HepG2 (cell line): Measurements from ENCODE around the gene HMCN2. TPM values are rescaled to one million over a fixed set of nuclear protein-coding genes. Genes with fewer than 3 reads are reported as not detected.

Experiments used
- CENPT ChIP-seq: sonication (generic); formaldehyde crosslinking; IDR thresholded peaks from 2 replicates; pipeline ENCODE4 v1.8.0; 2022; ENCODE audit warnings: low read depth, mild to moderate bottlenecking, moderate library complexity, missing genetic modification reagents
- HOXA9 ChIP-seq: sonication (generic); formaldehyde crosslinking; IDR thresholded peaks from 2 replicates; pipeline ENCODE4 v1.8.1; 2022; ENCODE audit warnings: missing genetic modification reagents, mild to moderate bottlenecking, moderate library complexity, borderline replicate concordance
- RXRA ChIP-seq: sonication (generic); formaldehyde crosslinking; IDR thresholded peaks from 2 replicates; pipeline ENCODE4 v1.5.1; 2020; ENCODE audit warnings: missing genetic modification reagents
- SAP130 ChIP-seq: IDR thresholded peaks from 2 replicates; pipeline ENCODE4 v1.6.1; 2016; ENCODE audit warnings: low read depth
- SIN3A ChIP-seq: IDR thresholded peaks from 2 replicates; pipeline ENCODE4 v1.6.1; 2011; ENCODE audit warnings: low read depth, mild to moderate bottlenecking, control low read depth, low read length, borderline replicate concordance
- SPEN ChIP-seq: sonication (generic); formaldehyde crosslinking; IDR thresholded peaks from 2 replicates; pipeline ENCODE4 v1.5.1; 2020; ENCODE audit warnings: low read depth, mild to moderate bottlenecking, missing genetic modification reagents
- SSRP1 ChIP-seq: IDR thresholded peaks from 2 replicates; pipeline ENCODE4 v1.6.1; 2016; ENCODE audit warnings: control low read depth
- TARDBP ChIP-seq: sonication (generic); formaldehyde crosslinking; IDR thresholded peaks from 2 replicates; pipeline ENCODE4 v1.8.0; 2022; ENCODE audit warnings: mild to moderate bottlenecking, missing genetic modification reagents
- TOPORS ChIP-seq: sonication (generic); formaldehyde crosslinking; IDR thresholded peaks from 2 replicates; pipeline ENCODE4 v1.8.0; 2023; ENCODE audit warnings: mild to moderate bottlenecking, missing genetic modification reagents
- ZBTB3 ChIP-seq: sonication (generic); formaldehyde crosslinking; IDR thresholded peaks from 2 replicates; pipeline ENCODE4 v1.4.0; 2020; ENCODE audit warnings: low read depth, mild to moderate bottlenecking, moderate library complexity, missing genetic modification reagents, borderline replicate concordance
- ZHX2 ChIP-seq, 2 experiments: sonication (generic) in 1 of 2; formaldehyde crosslinking in 1 of 2; IDR thresholded peaks; 2 replicates each; pipeline versions ENCODE4 v1.6.1 to v1.9.0; 2014 to 2022; ENCODE audit warnings: antibody characterized with exemption in 1 of 2, borderline replicate concordance in 1 of 2, inconsistent platforms in 1 of 2, low read depth in 1 of 2, missing genetic modification reagents in 1 of 2
- ZNF235 ChIP-seq: sonication (generic); formaldehyde crosslinking; IDR thresholded peaks from 2 replicates; pipeline ENCODE4 v1.8.1; 2023; ENCODE audit warnings: mild to moderate bottlenecking, missing genetic modification reagents, borderline replicate concordance
- ZNF501 ChIP-seq: sonication (generic); formaldehyde crosslinking; IDR thresholded peaks from 2 replicates; pipeline ENCODE4 v1.5.1; 2020; ENCODE audit warnings: mild to moderate bottlenecking, moderate library complexity, missing genetic modification reagents
- ZNF598 ChIP-seq: sonication (generic); formaldehyde crosslinking; IDR thresholded peaks from 2 replicates; pipeline ENCODE4 v1.5.1; 2020; ENCODE audit warnings: mild to moderate bottlenecking, missing genetic modification reagents, borderline replicate concordance
- ZNF761 ChIP-seq: sonication (generic); formaldehyde crosslinking; conservative IDR thresholded peaks from 2 replicates; pipeline ENCODE4 v1.4.0; 2020; ENCODE audit warnings: mild to moderate bottlenecking, missing genetic modification reagents
- ZNF781 ChIP-seq: sonication (generic); formaldehyde crosslinking; IDR thresholded peaks from 2 replicates; pipeline ENCODE4 v1.5.1; 2020; ENCODE audit warnings: borderline replicate concordance, mild to moderate bottlenecking, missing genetic modification reagents; ENCODE audit errors: not compliant biosample characterization
- polyA plus RNA-seq, 8 experiments: library from polyadenylated mRNA; depleted of rRNA in 3 of 8; stranded (reverse) in 7 of 8; unstranded in 1 of 8; fragments of >200 nt; fragmentation: Illumina TruSeq in 4 of 8; extraction: Trizol in 4 of 8; gene quantifications; 2 replicates each; pipeline versions ENCODE4 v1.2.1 to v1.2.3, GENCODE V29; 2011 to 2016; ENCODE audit warnings: low read depth in 4 of 8, missing spikeins in 1 of 8, mixed read lengths in 1 of 8; ENCODE audit not compliant: insufficient read depth in 1 of 8
- total RNA-seq, 5 experiments: library from RNA; depleted of rRNA; stranded (reverse); fragments of >200 nt; fragmentation: Illumina TruSeq; extraction: Trizol; gene quantifications; 2 replicates each; pipeline ENCODE4 v1.2.3, GENCODE V29; 2016; ENCODE audit warnings: low read depth in 1 of 5
- TF ChIP-seq, protein P1 (sequence below): sonication (generic); formaldehyde crosslinking; IDR thresholded peaks from 2 replicates; pipeline ENCODE4 v1.4.0; 2020; ENCODE audit warnings: mild to moderate bottlenecking, missing genetic modification reagents
- TF ChIP-seq, protein P2 (sequence below): sonication (generic); formaldehyde crosslinking; IDR thresholded peaks from 2 replicates; pipeline ENCODE4 v1.5.0; 2020; ENCODE audit warnings: mild to moderate bottlenecking, missing genetic modification reagents, borderline replicate concordance

Gene HMCN2
- total and polyA plus RNA-seq, 2 of the 13 experiments (the other 11 are each of a cell fraction or from before 2014, with no cell fraction given) = 0.09 TPM; not detected in 1

GRCh38 chr9:130444565-130445221, 179.1 kb downstream of the HMCN2 start, which contains the start of gene ASS1 (continued):
- TF ChIP-seq ZNF501 (no peak), SSRP1 (no peak), HOXA9 (CRISPR knock-in tag) (no peak), TOPORS (no peak), ZNF235 (CRISPR knock-in tag) (no peak), CENPT (CRISPR knock-in tag) (no peak), TARDBP (CRISPR knock-in tag) (no peak), SPEN (CRISPR knock-in tag) (0 out of 2 replicates have a peak, but pooled peaks have one; percentile 7), ZBTB3 (CRISPR knock-in tag) (no peak), RXRA (CRISPR knock-in tag) (peak; percentile 11; the same call in 1 of the 2 replicates), ZHX2 (IDR thresholded peaks at IDR 0.05; ENCODE audit: low read depth) (no peak), ZHX2 (CRISPR knock-in tag; IDR thresholded peaks at IDR 0.05; ENCODE audit: borderline replicate concordance) (no peak), ZNF761 (CRISPR knock-in tag) (peak; percentile 11; the same call in 1 of the 2 replicates), SAP130 (CRISPR knock-in tag) (peak; percentile 74), ZNF781 (no peak), SIN3A (0 out of 2 replicates have a peak, but pooled peaks have one; percentile 50), ZNF598 (no peak)
- TF ChIP-seq, protein P1, sequence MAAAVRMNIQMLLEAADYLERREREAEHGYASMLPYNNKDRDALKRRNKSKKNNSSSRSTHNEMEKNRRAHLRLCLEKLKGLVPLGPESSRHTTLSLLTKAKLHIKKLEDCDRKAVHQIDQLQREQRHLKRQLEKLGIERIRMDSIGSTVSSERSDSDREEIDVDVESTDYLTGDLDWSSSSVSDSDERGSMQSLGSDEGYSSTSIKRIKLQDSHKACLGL (CRISPR knock-in tag) = peak; percentile 51; the same call in 1 of the 2 replicates
- TF ChIP-seq, protein P2, sequence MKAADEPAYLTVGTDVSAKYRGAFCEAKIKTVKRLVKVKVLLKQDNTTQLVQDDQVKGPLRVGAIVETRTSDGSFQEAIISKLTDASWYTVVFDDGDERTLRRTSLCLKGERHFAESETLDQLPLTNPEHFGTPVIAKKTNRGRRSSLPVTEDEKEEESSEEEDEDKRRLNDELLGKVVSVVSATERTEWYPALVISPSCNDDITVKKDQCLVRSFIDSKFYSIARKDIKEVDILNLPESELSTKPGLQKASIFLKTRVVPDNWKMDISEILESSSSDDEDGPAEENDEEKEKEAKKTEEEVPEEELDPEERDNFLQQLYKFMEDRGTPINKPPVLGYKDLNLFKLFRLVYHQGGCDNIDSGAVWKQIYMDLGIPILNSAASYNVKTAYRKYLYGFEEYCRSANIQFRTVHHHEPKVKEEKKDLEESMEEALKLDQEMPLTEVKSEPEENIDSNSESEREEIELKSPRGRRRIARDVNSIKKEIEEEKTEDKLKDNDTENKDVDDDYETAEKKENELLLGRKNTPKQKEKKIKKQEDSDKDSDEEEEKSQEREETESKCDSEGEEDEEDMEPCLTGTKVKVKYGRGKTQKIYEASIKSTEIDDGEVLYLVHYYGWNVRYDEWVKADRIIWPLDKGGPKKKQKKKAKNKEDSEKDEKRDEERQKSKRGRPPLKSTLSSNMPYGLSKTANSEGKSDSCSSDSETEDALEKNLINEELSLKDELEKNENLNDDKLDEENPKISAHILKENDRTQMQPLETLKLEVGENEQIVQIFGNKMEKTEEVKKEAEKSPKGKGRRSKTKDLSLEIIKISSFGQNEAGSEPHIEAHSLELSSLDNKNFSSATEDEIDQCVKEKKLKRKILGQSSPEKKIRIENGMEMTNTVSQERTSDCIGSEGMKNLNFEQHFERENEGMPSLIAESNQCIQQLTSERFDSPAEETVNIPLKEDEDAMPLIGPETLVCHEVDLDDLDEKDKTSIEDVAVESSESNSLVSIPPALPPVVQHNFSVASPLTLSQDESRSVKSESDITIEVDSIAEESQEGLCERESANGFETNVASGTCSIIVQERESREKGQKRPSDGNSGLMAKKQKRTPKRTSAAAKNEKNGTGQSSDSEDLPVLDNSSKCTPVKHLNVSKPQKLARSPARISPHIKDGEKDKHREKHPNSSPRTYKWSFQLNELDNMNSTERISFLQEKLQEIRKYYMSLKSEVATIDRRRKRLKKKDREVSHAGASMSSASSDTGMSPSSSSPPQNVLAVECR (CRISPR knock-in tag) = peak; percentile 46; the same call in 1 of the 2 replicates
